Measurements from ENCODE around the gene ADGRL3.

Gene ADGRL3

DNA sequence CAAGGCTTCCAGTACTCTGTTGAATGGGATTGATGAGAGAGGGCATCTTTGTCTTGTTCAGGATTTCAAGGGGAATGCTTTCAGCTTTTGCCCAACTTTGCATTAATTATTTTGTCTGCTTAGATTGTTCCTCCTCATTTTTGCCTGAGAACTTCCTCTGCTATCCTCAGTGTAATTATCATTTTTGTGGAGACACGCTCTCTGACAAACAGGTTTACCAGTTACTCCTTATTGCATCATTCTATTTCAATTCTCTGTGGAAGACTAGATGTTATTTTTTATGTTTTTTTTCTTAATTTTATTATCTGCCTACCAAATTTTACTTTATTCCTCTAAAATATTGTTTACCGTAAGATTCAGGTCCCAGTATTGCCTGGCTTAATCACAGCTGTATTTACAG lies 349.2 kb downstream of the ADGRL3 start:
- no peak for DNase-seq (ENCODE audit: low read depth)

GRCh38 chr4:61553557-61554125 lies 353.5 kb downstream of the ADGRL3 start:
- DNase-seq (ENCODE audit: low read depth): no peak

DNA sequence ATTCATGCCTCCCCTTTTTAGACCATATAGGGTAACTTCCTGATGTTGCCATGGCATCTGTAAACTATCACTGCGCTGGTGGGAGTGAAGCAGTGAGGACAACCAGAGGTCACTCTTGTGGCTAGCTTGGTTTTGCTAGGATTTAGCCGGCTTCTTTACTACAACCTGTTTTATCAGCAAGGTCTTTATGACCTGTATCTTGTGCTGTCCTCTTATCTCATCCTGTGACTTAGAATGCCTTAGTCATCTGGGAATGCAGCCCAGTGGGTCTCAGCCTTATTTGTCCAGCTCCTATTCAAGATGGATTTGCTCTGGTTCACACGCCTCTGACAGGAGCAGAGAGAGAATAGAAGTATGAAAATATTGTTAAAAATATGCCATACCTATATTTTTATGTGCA lies 355.7 kb downstream of the ADGRL3 start:
- DNase-seq (ENCODE audit: low read depth): no peak

DNA sequence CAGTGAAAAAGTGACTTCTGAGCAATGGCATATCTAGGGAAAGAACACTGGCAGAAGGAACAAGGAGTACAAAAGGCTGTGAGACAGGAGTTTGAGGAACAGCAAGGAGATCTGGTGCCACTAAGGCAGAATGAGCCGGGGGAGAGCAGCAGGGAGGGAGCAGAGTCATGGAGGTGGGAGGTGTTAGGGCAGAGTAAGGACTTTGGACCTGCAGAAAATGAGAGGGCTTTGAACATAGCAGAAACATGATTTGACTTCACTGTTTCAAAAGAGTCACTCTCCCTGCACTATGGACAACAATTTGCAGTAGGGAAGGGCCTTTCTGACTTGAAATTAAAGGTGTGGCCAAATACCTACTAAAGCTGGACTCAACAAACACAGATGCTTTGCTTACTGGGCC lies 356.2 kb downstream of the ADGRL3 start:
- DNase-seq (ENCODE audit: low read depth): no peak

GRCh38 chr4:61559396-61559795 lies 359.3 kb downstream of the ADGRL3 start:
- DNase-seq (ENCODE audit: low read depth): no peak

- no peak for DNase-seq (ENCODE audit: low read depth)
Measured at GRCh38 chr4:61561028-61561427, 360.9 kb downstream of the ADGRL3 start.

- DNase-seq (ENCODE audit: low read depth): peak; percentile 13
Measured at GRCh38 chr4:61571761-61572559, 371.8 kb downstream of the ADGRL3 start.

DNA sequence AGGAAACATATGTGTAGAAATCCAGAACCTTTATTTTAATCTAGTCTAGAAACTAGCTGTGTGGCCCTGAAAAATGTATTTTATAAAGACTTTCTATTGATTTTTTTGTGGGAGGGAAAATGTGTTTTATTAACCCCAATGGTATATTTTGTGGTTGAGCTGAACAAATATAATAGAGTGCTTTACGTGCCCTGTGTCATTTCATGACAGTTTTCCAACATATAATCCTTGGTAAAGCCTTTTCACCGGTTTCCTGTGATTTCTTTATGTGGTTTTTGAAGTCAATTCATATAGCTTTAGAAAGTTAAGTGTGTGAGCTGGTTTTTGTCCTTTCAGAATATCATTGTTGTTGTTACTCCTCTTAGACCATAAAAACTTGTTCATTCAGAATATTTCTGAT lies 375.7 kb downstream of the ADGRL3 start:
- DNase-seq (ENCODE audit: low read depth): no peak

DNA sequence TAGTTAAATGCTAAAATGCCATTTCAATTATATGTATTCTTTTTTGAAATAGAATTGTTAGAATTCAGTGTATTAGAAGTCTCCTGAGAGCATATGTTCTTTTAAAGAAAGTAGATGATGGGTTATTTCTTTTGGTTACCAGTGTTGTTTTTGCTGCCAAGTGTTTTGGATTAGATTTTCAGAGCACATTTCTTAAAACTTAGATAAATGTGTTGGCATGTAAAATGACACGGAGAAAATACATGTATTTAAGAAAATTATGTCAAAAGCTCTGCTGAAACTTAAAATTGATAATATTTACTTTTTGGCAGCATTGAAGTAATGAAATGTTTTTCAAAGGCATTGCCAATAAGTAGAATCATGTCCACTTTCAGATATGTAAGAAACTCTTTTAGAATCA lies 379.7 kb downstream of the ADGRL3 start:
- no peak for DNase-seq (ENCODE audit: low read depth)

DNA sequence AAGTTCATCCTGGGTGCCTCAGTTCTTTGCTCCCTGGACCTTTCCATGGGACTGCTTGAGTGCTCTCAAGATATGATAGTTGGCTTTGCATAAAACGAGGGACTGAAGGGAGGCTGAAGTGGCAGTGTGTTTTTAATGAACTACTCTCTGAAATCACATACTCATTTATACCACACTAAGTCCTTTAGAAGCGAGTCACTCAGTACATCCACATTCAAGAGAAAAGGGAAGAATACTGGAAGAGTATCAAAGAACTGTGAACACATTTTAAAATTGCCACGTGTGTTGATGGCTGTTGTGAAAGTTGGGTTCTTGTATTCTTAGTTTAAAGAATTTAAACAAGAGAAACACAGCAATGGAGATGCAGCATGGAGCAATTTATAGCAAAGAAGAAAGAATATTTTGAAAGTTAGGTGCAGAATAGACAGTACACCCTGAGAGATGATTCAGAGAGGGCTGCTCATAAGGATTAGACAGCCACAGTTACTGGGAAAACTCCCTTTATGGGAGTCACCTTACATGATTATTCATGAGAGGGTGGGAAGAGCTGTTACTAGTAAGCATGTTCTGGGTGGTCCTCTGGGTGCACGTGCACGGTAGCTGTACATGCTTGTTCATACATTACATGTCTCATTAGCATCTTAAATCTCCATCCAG lies 380.7 kb downstream of the ADGRL3 start:
- peak; percentile 26 for DNase-seq (ENCODE audit: low read depth)

- DNase-seq (ENCODE audit: low read depth): peak; percentile 50
Measured at GRCh38 chr4:61583696-61584095, 383.6 kb downstream of the ADGRL3 start.

- no peak for DNase-seq (ENCODE audit: low read depth)
Measured at GRCh38 chr4:61588621-61589402, 388.7 kb downstream of the ADGRL3 start.

- DNase-seq (ENCODE audit: low read depth): no peak
Measured at GRCh38 chr4:61590881-61591280, 390.8 kb downstream of the ADGRL3 start.

DNA sequence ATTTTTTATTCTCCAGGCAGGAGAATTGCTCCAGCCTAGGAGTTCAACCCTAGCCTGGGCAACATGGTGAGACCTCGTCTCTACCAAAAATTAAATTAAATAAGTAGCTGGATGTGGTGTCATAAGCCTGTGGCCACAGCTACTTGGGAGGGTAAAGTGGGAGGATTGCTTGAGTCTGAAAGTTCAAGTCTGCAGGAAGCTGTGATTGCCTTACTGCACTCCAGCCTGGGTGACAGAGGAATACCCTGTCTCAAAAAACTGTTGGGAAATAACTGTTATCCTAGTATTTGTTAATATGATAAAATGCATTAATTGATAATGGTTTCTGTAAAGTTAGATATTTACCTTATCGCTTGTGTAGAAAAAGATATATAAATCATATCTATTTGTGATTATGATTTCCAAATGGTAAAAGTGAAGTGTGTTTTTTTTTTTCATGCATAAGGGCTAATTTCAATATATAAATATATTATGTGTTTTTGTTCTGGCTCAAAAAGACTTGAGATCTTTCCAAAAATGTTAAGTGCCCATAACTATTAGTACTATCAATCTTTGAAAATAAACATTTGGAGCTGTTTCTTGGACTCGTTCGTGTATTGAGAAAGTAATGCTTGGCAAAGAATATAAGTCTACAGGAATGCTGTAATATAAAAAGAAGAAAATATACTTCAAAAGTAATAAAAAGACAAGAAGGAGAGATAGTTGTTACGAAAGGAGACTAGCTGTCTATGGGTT lies 396.6 kb downstream of the ADGRL3 start:
- no peak for DNase-seq (ENCODE audit: low read depth)

DNA sequence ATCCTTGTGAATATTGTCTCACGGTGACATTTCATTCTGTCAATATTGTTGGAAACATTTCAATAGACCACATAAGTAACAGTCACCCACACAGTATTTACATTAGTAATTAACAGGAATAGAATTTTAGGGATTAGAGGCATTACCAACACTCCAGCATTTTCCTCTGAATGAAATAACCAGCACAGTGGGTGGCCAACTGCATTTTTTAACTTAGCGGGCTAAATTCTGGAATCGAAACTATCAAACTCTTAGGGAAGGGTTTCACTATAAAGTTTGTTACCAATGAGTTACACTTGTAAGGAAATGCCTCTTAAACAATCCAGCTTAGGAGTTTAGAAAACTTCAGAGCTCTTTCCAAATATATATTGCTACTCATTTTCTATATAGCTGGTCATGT lies 403.0 kb downstream of the ADGRL3 start:
- DNase-seq (ENCODE audit: low read depth): no peak

DNA sequence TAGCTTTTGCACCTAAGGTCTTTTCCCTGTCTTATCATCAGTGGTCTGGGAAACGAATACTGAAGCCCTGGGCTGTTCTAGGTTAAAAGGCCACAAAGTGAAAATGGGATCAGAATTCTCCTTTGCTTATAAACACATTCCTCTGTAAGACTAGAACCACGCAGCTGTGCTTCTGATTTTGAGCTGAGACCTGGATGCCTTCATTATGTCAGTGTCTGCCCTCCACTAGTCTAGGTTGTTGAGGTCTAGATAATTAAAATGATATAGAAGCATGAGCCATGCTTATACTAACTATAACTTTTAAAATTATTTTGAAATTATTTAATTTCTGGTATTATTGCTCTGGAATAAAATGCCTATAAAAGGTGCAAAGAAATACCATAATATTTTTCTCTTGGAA lies 403.9 kb downstream of the ADGRL3 start:
- DNase-seq (ENCODE audit: low read depth): no peak

- no peak for DNase-seq (ENCODE audit: low read depth)
Measured at GRCh38 chr4:61605984-61606383, 405.9 kb downstream of the ADGRL3 start.

- DNase-seq (ENCODE audit: low read depth): peak; percentile 23
Measured at GRCh38 chr4:61614231-61614630, 414.1 kb downstream of the ADGRL3 start.

- DNase-seq (ENCODE audit: low read depth): no peak
Measured at GRCh38 chr4:61619528-61619927, 419.4 kb downstream of the ADGRL3 start.

DNA sequence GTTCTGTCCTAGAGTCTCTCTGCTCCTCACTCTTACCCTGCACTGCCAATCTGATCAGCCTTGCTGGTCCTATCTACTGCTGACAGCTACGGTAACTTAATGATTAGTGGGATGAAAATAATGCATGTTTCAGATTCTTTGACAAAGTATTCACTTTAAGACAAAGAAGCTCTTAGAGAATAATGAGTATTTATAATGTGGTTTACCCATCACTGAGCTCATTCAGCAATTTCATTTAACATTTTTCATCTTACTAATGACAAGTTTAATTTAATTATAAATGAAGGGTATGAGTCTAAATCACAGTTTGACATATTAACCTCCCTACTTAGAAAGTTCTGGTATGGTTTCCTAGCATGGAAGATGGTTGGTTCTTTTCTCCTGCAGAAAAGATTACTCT lies 428.2 kb downstream of the ADGRL3 start:
- DNase-seq (ENCODE audit: low read depth): no peak

DNA sequence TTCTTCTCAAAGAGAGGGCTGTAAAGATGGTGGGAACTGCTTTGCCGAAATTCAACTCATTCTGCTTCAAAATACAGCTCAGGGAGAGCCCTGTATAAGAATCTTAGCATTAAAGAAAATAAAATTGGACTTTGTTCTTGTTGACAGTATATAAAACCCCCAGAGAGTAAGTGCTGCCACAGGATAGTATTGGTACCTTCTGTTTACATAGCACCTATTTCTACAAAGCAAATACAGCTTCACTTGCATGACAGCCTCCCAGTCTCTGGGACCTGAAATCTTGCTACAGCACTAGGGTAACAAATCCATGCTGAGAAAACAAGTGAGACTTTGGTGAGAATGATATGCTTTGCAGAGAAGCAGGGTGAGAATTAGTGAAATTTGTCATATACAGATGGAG lies 428.6 kb downstream of the ADGRL3 start:
- DNase-seq (ENCODE audit: low read depth): no peak

GRCh38 chr4:61630548-61630947 lies 430.4 kb downstream of the ADGRL3 start:
- no peak for DNase-seq (ENCODE audit: low read depth)
